ENCODE data around the gene CHRM1. TPM values are rescaled to one million over a fixed set of nuclear protein-coding genes. Genes with fewer than 3 reads are reported as not detected.
"Not testable (repeated sequence)": the region's sequence is repeated elsewhere in the genome, so short reads cannot be mapped to it uniquely, and the experiment has no call there.

CHRM1 gene
- total RNA-seq, 2 experiments from 2014 or later = not detected

DNA sequence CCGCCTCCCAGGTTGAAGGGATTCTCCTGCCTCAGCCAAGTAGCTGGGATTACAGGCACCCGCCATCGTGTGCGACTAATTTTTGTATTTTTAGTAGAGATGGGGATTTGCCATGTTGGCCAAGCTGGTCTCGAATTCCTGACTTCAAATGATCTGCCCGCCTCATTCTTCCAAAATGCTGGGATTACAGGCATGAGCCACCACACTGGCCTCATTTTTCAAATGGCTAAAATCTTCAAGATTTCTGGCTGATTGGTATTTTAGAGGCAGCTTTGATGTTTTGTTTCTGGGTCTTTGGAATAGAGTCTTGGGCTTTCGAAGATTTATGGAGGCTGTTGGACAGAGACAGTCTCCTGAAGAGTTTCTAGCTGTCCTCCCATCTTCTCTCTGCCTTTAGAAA lies 46.3 kb downstream of the CHRM1 start:
- Mint-ChIP-seq H3K9me3 (ENCODE audit: low read depth) (no peaks in the 10 kb centered on the region), H3K4me1 (peaks cover 7% of the 10 kb centered on the region), H3K27ac (no peak overlapping the region), H3K4me3 (no peak overlapping the region), H3K36me3 (ENCODE audit: low read depth) (peaks cover 34% of the 10 kb centered on the region), H3K27me3 (no peaks in the 10 kb centered on the region)
- intact Hi-C loops (cut with DNase I, micrococcal nuclease) = no loop called here
- CTCF ChIA-PET = interaction anchor here (1.0 to 1.1 kb wide), 3 partner anchors 13 to 31 kb away, joined by 3 to 4 read pairs (median 3); no protein-coding TSS in a partner anchor
- POLR2A ChIA-PET = interaction anchor here (0.7 kb wide), 1 partner anchor 228 kb away, joined by 4 read pairs; no protein-coding TSS in a partner anchor
- no peak for ATAC-seq
- no peak for DNase-seq

DNA sequence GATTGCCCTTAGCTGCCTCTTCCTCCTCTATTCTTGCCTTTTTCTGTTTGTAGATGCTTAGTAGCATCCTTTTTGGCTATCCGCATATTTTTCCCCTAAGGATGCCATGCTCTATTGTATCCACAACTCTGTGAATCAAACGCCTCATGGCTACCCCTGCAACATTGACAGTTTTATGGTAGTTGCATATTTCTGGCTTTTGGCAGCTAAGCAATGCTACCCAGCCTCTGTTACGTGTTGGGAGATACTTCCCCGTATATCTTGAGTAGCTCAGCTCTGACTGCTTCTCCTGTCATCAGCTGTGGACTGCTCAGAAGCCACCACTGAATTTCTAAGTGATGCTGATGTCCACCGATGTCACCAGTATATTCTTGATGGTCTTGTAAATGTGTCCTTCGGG lies 55.5 kb downstream of the CHRM1 start:
- ChIA-PET POLR2A (interaction anchor here (0.6 kb wide), 1 partner anchor 367 kb away, joined by 10 read pairs; no protein-coding TSS in a partner anchor), CTCF (interaction anchor here (0.6 to 2.6 kb wide), 7 partner anchors 9 to 441 kb away, joined by 3 to 10 read pairs (median 3); partner anchors contain the start of gene TUT1)
- peaks cover 11% of the 10 kb centered on the region for H3K36me3 Mint-ChIP-seq (ENCODE audit: low read depth)
- H3K4me3 Mint-ChIP-seq = no peak overlapping the region
- H3K4me1 Mint-ChIP-seq = peaks cover 19% of the 10 kb centered on the region
- no peak for DNase-seq
- H3K9me3 Mint-ChIP-seq (ENCODE audit: low read depth) = no peaks in the 10 kb centered on the region
- no peak overlapping the region for H3K27ac Mint-ChIP-seq
- no peak for ATAC-seq
- no peaks in the 10 kb centered on the region for H3K27me3 Mint-ChIP-seq
- intact Hi-C loops (cut with DNase I, micrococcal nuclease) = loop anchor here in 1 of 2 experiments (10.0 kb wide), 1 partner anchor 471 kb away; no protein-coding TSS in a partner anchor

DNA sequence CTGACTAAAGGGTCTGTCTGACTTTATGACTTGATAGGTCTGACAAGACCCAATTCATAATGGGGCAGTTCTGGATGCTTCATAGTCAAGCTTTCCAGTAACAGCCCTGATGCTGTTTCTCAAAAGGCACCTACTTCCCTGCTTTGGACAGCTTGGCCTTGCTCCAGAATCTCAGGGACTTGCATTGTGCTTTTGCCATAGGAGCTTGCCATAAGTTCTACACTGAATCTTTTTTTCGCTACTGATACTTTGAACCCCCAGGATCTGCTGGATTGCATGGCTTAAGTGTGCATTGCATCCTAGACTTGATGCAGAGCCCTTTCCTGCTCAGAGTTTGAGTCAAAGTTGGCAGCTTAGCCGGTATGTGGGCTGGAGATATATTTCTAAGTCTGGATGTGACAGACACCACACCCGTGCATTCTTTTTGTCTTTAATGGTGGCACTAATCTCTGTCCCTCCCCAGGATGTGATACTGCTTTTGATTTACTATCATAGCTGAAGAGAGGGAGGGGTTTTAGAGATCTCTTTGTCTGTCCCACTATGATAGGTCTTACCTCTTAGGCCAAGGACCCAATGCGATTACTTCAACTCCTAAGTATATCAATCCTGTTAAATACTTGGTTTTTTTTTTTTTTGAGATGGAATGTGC lies 57.4 kb downstream of the CHRM1 start:
- intact Hi-C loops (cut with DNase I, micrococcal nuclease) = loop anchor here in 1 of 2 experiments (5.0 to 10.0 kb wide), 2 partner anchors 272 to 469 kb away; partner anchors contain the start of gene TUT1
- no peaks in the 10 kb centered on the region for H3K27me3 Mint-ChIP-seq
- no peaks in the 10 kb centered on the region for H3K9me3 Mint-ChIP-seq (ENCODE audit: low read depth)
- H3K36me3 Mint-ChIP-seq (ENCODE audit: low read depth) = peaks cover 17% of the 10 kb centered on the region
- peaks cover 32% of the 10 kb centered on the region for H3K4me1 Mint-ChIP-seq
- CTCF ChIA-PET = interaction anchor here (0.6 to 3.5 kb wide), 8 partner anchors 27 to 271 kb away, joined by 3 to 30 read pairs (median 4); no protein-coding TSS in a partner anchor
- DNase-seq (no peak), ATAC-seq (no peak)
- POLR2A ChIA-PET = interaction anchor here (0.5 to 2.3 kb wide), 3 partner anchors 22 to 437 kb away, joined by 3 to 9 read pairs (median 3); partner anchors contain the start of gene WDR74
- H3K27ac Mint-ChIP-seq = peak overlapping the region; percentile 28
- no peak overlapping the region for H3K4me3 Mint-ChIP-seq

DNA sequence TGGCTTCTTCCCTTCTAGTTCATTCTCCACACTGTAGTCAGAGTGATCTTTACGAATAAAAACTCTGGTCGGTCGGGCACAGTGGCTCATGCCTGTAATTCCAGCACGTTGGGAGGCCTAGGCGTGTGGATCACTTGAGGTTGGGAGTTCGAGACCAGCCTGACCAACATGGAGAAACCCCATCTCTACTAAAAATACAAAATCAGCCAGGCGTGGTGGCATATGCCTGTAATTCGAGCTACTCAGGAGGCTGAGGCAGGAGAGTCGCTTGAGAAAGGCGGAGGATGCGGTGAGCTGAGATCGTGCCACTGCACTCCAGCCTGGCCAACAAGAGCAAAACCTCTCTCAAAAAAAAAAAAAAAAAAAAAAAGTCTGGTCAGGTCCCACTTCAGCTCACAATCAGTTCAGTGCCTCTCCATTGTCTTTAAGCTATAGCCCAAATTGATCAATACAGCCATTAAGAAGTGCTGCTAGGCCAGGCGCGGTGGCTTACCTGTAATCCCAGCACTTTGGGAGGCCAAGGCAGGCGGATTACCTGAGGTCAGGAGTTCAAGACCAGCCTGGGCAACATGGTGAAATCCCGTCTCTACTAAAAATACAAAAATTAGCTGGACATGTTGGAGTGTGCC lies 59.5 kb downstream of the CHRM1 start:
- H3K9me3 Mint-ChIP-seq (ENCODE audit: low read depth); H3K27ac Mint-ChIP-seq; H3K4me3 Mint-ChIP-seq; H3K27me3 Mint-ChIP-seq; DNase-seq; ATAC-seq: not testable (repeated sequence)
- H3K4me1 Mint-ChIP-seq = peaks cover 43% of the 10 kb centered on the region
- CTCF ChIA-PET = interaction anchor here (0.6 to 3.5 kb wide), 14 partner anchors 9 to 1391 kb away, joined by 3 to 30 read pairs (median 3); partner anchors contain the start of gene ZBTB3
- intact Hi-C loops (cut with DNase I, micrococcal nuclease) = loop anchor here (1.0 to 10.0 kb wide), 6 partner anchors 56 to 467 kb away; partner anchors contain the start of genes NXF1 (in 1 of the 2), TAF6L (in 1 of the 2), TMEM223 (in 1 of the 2) and TUT1 (in 1 of the 2)
- POLR2A ChIA-PET = interaction anchor here (0.6 to 2.3 kb wide), 6 partner anchors 9 to 135 kb away, joined by 3 to 9 read pairs (median 4); partner anchors contain the start of genes WDR74 and ZBTB3
- peaks cover 27% of the 10 kb centered on the region for H3K36me3 Mint-ChIP-seq (ENCODE audit: low read depth)

DNA sequence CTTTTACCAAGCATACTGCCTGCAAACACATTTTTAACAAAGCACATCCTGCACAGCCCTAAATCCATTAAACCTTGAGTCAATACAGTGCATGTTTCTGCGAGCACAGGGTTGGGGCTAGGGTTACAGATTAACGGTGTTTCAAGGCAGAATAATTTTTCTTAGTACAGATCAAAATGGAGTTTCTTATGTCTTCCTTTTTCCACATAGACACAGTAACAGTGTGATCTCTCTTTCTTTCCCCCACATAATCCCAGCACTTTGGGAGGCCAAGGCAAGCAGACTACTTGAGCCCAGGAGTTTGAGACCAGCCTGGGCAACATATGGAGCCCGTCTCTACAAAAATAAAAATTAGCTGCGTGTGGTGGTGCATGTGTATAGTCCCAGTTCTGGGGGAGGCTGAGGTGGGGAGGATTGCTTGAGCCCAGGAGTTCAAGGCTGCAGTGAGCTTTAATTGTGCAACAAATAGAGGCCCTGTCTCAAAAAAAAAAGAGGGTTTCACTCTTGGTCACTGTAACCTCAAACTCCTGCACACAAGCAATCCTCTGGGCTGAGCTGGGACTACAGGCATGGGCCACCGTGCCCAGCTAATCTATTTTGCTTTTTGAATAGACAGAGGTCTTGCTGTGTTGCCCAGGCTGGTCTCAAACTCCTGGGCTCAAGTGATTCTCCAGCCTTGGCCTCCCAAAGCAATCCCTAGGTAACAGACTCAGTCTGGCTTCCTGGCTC lies 60.2 kb downstream of the CHRM1 start:
- CTCF ChIA-PET = interaction anchor here (0.6 to 3.5 kb wide), 9 partner anchors 13 to 182 kb away, joined by 3 to 30 read pairs (median 3); partner anchors contain the start of genes UBXN1 and ZBTB3
- peaks cover 43% of the 10 kb centered on the region for H3K4me1 Mint-ChIP-seq
- H3K4me3 Mint-ChIP-seq = no peak overlapping the region
- intact Hi-C loops (cut with DNase I, micrococcal nuclease) = loop anchor here in 1 of 2 experiments (5.0 to 10.0 kb wide), 2 partner anchors 269 to 466 kb away; partner anchors contain the start of gene TUT1
- peak; percentile 28 for ATAC-seq
- no peak for DNase-seq
- H3K9me3 Mint-ChIP-seq (ENCODE audit: low read depth) = no peaks in the 10 kb centered on the region
- no peaks in the 10 kb centered on the region for H3K27me3 Mint-ChIP-seq
- peak overlapping the region; percentile 69 for H3K27ac Mint-ChIP-seq
- peaks cover 31% of the 10 kb centered on the region for H3K36me3 Mint-ChIP-seq (ENCODE audit: low read depth)
- POLR2A ChIA-PET = interaction anchor here (0.6 to 2.3 kb wide), 7 partner anchors 8 to 135 kb away, joined by 3 to 9 read pairs (median 4); no protein-coding TSS in a partner anchor

DNA sequence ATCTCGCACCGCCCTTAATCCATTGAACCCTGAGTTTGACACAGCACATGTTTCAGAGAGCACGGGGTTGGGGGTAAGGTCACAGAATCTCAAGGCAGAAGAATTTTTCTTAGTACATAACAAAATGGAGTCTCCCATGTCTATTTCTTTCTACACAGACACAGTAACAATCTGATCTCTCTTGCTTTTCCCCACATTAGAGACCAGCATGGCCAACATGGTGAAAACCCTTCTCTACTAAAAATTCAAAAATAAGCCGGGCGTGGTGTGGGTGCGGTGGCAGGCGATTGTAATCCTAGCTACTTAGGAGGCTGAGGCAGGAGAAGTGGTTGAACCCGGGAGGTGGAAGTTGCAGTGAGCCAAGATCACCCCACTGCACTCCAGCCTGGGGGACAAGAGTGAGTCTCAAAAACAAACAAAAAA lies 61.9 kb downstream of the CHRM1 start:
- not testable (repeated sequence) for H3K4me3 Mint-ChIP-seq; ATAC-seq; H3K27ac Mint-ChIP-seq; H3K27me3 Mint-ChIP-seq; H3K9me3 Mint-ChIP-seq (ENCODE audit: low read depth); DNase-seq
- POLR2A ChIA-PET = interaction anchor here (0.5 kb wide), 1 partner anchor 171 kb away, joined by 3 read pairs; no protein-coding TSS in a partner anchor
- Mint-ChIP-seq H3K36me3 (ENCODE audit: low read depth) (peaks cover 48% of the 10 kb centered on the region), H3K4me1 (peaks cover 43% of the 10 kb centered on the region)
- CTCF ChIA-PET = interaction anchor here (0.5 kb wide), 1 partner anchor 127 kb away, joined by 5 read pairs; no protein-coding TSS in a partner anchor
- intact Hi-C loops (cut with DNase I, micrococcal nuclease) = loop anchor here in 1 of 2 experiments (5.0 kb wide), 1 partner anchor 247 kb away; the partner anchor contains the start of genes EML3 and ROM1

Other genes starting within 250 kb of the CHRM1 start
- 1 to 10 TPM; 4.1 to 6.4 TPM for gene UQCC3, start 249.7 kb downstream of the CHRM1 start, total RNA-seq
- gene LBHD1, start 249.1 kb downstream of the CHRM1 start, total RNA-seq = 10 to 100 TPM; 11.9 to 15.5 TPM
- 100 to 1,000 TPM in 1 of 2 experiments, 10 to 100 TPM in 1; 95.6 to 119 TPM for gene UBXN1, start 242.3 kb downstream of the CHRM1 start, total RNA-seq
- gene LRRN4CL, start 231.8 kb downstream of the CHRM1 start, total RNA-seq = under 1 TPM in 1 of 2 experiments, not detected in 1; 0.16 TPM
- gene BSCL2, start 213.9 kb downstream of the CHRM1 start, total RNA-seq = 10 to 100 TPM; 16.7 to 28.0 TPM
- gene GNG3, start 213.7 kb downstream of the CHRM1 start, total RNA-seq = not detected
- gene HNRNPUL2, start 193.9 kb downstream of the CHRM1 start, total RNA-seq = 10 to 100 TPM; 48.7 to 59.6 TPM
- 10 to 100 TPM; 40.8 to 54.1 TPM for gene TTC9C, start 192.9 kb downstream of the CHRM1 start, total RNA-seq
- 10 to 100 TPM in 1 of 2 experiments, 1 to 10 TPM in 1; 6.0 to 10.2 TPM for gene ZBTB3, start 167.2 kb downstream of the CHRM1 start, total RNA-seq
- gene POLR2G, start 159.8 kb downstream of the CHRM1 start, total RNA-seq = 100 to 1,000 TPM in 1 of 2 experiments, 10 to 100 TPM in 1; 87.1 to 125 TPM
- 10 to 100 TPM; 10.2 to 12.6 TPM for gene TAF6L, start 150.0 kb downstream of the CHRM1 start, total RNA-seq
- 10 to 100 TPM; 19.5 to 35.9 TPM for gene TMEM179B, start 134.0 kb downstream of the CHRM1 start, total RNA-seq
- 10 to 100 TPM; 11.1 to 12.6 TPM for gene TMEM223, start 129.4 kb downstream of the CHRM1 start, total RNA-seq
- 10 to 100 TPM; 89.5 to 97.6 TPM for gene NXF1, start 115.9 kb downstream of the CHRM1 start, total RNA-seq
- 10 to 100 TPM; 19.3 to 21.8 TPM for gene STX5, start 89.3 kb downstream of the CHRM1 start, total RNA-seq
- under 1 TPM in 1 of 2 experiments, not detected in 1; 0.42 TPM for gene TEX54, start 88.5 kb downstream of the CHRM1 start, total RNA-seq
- gene WDR74, start 81.8 kb downstream of the CHRM1 start, total RNA-seq = 10 to 100 TPM; 83.1 to 93.1 TPM
- gene SLC3A2, start 40.5 kb downstream of the CHRM1 start, total RNA-seq = 100 to 1,000 TPM; 401 to 402 TPM
- not detected for gene SLC22A6, start 63.6 kb upstream of the CHRM1 start, total RNA-seq
- not detected for gene SLC22A8, start 94.5 kb upstream of the CHRM1 start, total RNA-seq
- not detected for gene SLC22A24, start 222.9 kb upstream of the CHRM1 start, total RNA-seq

Measured in activated CD4-positive, alpha-beta T cell treated with anti-CD3 and anti-CD28 coated beads for 36 hours (primary cell).